Measurements from ENCODE around the gene AKAP6.

Gene AKAP6

GRCh38 chr14:32330351-32331111, 1.4 kb downstream of the AKAP6 start:
- DNase-seq (ENCODE audit: low read depth in 1 of 2, low spot score in 1 of 2), result no peak

DNA sequence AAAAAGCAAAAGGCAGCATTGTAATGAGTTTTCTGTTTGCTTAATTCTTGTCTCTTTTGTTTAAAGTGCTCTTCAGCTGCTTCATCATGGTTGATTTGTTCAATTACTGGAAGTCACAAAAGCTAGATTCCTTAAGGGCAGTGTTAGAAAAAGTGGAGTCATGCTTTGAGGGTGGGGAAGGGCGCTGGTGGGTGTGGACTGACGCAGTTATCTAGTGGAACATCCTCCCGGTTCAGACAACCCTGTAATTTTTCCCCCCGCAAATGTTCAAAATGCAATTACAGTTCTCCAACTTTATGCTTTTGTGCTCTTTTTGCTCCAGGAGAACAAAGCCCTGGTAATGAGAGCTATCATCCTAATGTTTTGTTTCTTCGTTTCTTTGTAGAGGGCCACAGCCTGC, 2.1 kb downstream of the AKAP6 start:
- no peak for DNase-seq (ENCODE audit: low read depth in 1 of 2, low spot score in 1 of 2)

GRCh38 chr14:32332415-32333316, 3.6 kb downstream of the AKAP6 start:
- DNase-seq (ENCODE audit: low read depth in 1 of 2, low spot score in 1 of 2), result no peak

DNA sequence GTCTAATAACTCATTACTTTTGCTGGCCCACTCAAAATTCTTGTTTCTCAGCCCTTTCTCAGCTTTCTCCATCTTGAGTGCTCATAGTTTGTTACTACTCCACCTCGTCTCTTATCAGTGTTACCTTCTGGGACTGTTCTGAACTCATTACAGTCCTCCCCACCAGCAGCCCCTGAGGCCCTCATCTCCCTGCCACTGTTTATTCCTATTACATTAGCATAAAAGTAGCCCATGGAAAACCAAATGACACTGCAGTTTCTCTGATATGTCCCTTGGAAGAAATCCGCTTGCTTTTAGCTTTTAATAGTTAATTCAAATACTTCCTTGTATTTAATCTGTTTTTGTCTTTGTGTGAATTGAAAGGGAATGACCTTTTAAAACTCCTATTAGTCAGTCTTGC, 7.6 kb downstream of the AKAP6 start:
- no peak for DNase-seq (ENCODE audit: low read depth in 1 of 2, low spot score in 1 of 2)

DNA sequence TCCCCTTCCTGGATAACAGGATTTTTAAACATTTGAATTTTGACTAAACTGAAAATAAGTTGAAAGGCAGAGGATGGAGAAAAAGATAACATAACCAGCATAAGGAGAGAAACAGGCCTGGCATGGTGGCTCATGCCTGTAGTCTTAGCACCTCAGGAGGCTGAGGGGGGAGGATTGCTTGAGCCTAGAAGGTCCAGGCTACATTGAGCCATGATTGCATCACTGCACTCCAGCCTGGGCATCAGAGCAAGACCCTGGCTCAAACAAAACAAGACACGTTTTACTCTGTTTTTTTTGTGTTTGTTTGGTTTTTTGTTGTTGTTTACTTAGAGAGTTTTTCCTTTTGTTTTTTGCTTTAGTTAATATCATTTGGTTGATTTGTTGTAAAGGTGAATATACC, 8.7 kb downstream of the AKAP6 start:
- DNase-seq (ENCODE audit: low read depth in 1 of 2, low spot score in 1 of 2), result no peak

GRCh38 chr14:32339188-32339587, 10.1 kb downstream of the AKAP6 start:
- no peak for DNase-seq (ENCODE audit: low read depth in 1 of 2, low spot score in 1 of 2)

DNA sequence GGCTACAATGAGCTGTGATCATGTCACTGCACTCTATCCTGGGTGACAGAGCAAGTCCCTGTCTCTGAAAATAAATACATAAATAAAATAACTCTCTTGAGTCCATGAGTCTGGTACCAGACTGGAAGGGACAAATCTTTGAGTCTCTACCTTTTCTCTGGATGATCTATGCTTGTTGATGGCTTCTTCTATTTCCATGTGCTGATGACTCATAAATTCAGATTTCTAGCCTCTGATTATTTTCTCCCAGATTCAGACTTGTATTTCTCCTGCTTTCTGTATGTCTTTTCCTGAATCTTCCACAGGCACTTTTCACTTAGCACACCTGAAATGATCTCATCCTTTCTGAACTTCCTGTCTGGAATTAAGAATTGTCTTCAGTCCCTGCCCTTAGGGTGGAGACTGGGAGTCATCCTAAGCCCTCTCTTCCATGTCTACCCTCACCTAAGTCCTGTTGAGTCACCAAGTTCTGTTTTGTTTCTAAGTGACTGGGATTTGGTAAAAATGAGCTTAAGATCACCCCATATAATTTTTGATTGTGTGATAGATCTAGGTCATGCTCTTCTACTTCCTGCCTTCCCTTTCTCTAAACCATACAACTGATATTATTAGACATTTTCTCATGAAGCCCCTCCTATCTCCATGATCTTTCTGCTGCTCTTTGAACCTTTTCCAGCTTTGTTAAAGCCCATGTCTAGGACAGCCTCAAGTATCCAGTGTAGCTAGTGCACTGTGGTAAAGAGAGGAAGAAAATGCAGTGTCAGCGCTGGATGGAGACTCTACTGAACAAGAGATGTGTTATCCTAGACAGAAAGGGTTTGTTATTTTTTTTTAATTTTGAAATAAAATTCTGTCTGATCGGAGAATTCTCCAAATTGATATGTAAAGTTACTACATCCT, 13.1 kb downstream of the AKAP6 start:
- DNase-seq (ENCODE audit: low read depth in 1 of 2, low spot score in 1 of 2), result no peak

- DNase-seq (ENCODE audit: low read depth in 1 of 2, low spot score in 1 of 2), result no peak
These were observed 13.7 kb downstream of the AKAP6 start for GRCh38 chr14:32342847-32343194.

GRCh38 chr14:32343926-32344430, 14.9 kb downstream of the AKAP6 start:
- no peak for DNase-seq (ENCODE audit: low read depth in 1 of 2, low spot score in 1 of 2)

- no peak for DNase-seq (ENCODE audit: low read depth in 1 of 2, low spot score in 1 of 2)
These were observed 16.3 kb downstream of the AKAP6 start for GRCh38 chr14:32345311-32345791.

DNA sequence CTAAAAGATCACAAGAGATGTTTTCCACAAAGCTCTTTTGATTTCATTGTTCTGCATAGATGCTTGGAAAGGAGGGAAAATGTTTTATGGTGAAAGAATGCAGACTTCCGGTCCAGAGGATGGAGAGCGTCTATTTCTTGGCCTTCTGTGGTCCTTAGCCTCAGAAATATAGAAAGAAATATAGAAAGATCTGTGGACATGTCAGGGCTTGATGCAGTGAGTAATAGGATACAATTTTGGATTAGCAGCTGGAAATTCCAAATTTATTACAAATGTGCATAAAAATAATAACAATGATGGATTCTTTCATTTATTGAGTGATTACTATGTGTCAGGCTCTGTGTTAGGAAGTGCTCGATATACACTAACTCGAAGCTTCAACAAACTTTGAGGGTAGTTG, 20.2 kb downstream of the AKAP6 start:
- no peak for DNase-seq (ENCODE audit: low read depth in 1 of 2, low spot score in 1 of 2)

- no peak for DNase-seq (ENCODE audit: low read depth in 1 of 2, low spot score in 1 of 2)
These were observed 20.9 kb downstream of the AKAP6 start for GRCh38 chr14:32350020-32350419.

DNA sequence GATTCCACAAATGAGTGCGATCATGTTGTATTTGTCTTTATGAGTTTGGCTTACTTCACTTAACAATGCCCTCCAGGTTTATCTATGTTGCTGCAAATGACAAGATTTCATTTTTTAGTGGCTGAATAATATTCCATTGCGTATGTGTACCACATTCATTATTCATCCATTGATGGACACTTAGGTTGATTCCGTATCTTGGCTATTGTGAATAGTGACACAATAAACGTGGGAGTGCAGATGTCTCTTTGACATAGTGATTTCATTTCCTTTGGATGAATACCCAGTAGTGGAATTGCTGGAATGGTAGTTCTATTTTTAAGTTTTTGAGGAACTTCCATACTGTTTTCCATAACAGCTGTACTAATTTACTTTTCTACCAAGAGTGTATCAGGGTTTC, 23.5 kb downstream of the AKAP6 start:
- no peak for DNase-seq (ENCODE audit: low read depth in 1 of 2, low spot score in 1 of 2)

DNA sequence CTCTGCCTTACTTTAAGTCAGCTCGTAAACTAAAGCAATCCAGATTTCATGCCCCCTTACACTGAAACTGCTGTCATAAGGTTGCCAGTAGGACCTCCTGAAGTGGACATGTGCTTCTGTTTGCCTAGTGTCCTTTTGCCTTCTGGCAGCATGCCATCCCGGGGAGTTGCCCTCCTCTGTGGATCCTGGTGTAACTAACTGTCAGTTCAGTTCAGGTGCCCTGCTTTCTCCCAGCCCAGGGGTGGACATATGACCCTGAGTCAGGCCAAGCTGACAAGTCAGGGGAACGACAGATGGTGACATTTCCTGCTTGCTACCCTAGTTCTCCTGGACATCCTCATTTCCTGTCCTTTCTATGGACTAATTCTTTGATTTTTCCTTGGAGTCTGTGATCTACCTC, 25.6 kb downstream of the AKAP6 start:
- DNase-seq (ENCODE audit: low read depth in 1 of 2, low spot score in 1 of 2), result no peak

- no peak for DNase-seq (ENCODE audit: low read depth in 1 of 2, low spot score in 1 of 2)
These were observed 29.7 kb downstream of the AKAP6 start for GRCh38 chr14:32358781-32359180.

- DNase-seq (ENCODE audit: low read depth in 1 of 2, low spot score in 1 of 2), result no peak
These were observed 32.6 kb downstream of the AKAP6 start for GRCh38 chr14:32361674-32362073.

DNA sequence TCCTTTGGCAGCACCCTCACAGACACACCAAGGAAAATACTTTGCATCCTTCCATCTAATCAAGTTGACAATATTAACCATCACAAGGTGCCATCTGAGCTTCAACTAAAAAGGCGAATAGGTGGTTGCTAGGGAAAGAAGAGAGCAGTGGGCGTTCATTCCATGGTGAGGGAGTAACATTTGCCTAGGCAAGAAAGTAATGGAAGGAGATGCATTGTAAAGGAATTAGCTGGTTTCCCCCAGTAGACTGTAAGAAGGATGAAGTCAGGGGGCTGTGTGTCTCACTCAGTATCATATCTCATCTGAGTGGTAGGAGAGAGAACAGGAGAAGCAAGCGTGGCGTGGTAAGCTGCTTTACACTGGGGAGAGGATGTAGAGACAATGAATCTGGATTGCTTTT, 34.7 kb downstream of the AKAP6 start:
- DNase-seq (ENCODE audit: low read depth in 1 of 2, low spot score in 1 of 2), result no peak

- no peak for DNase-seq (ENCODE audit: low read depth in 1 of 2, low spot score in 1 of 2)
These were observed 35.8 kb downstream of the AKAP6 start for GRCh38 chr14:32364941-32365340.

DNA sequence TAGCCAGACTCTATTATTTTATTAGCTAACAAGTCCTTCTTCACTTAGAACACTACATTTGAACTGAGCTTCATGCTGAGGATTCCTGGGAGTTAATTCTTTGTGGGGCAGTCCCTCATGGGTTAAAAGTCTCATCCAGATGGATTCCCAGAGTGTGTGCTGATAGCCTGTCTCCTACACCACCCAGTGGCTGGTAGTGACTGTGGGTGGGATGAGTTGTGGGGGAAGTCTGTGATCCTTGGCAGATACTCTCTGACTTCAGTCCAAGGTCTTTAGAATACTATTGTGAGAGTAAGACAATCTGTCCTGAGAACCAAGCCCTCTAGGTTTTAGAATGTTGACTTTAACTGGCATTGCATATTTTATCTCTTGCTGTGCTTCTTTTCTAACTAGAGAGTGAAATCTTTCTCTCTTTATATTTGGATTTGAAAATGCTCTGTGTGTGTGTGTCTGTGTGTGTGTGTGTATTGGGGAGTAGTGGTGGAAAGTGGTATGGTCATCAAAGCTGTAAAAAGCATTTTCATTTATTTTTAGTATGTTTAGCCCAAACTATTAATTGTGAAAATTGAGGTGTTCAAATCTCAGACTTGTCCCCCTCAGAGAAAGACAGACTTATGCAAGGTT, 37.3 kb downstream of the AKAP6 start:
- DNase-seq (ENCODE audit: low read depth in 1 of 2, low spot score in 1 of 2), result no peak

DNA sequence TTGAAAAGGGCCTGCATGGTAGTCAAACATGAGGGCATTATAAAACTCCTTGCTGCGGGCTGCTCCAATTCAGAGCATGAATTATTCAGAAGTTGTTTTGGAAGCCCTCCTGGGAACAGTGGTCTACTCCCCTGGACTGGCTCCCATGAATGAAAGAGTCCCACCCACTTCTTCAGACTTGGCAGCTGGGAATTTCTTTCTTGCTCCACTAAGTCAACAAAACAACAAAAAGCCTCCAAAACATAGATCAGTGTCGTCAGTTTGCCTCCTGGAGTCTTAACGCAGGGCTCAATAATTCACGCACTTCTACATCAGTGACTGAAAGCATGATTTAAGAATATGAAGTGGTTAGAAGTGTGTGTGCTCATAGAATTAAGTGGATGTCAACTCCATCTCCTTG, 37.9 kb downstream of the AKAP6 start:
- DNase-seq (ENCODE audit: low read depth in 1 of 2, low spot score in 1 of 2), result no peak

- no peak for DNase-seq (ENCODE audit: low read depth in 1 of 2, low spot score in 1 of 2)
These were observed 38.4 kb downstream of the AKAP6 start for GRCh38 chr14:32367516-32367915.
